Fibroblast of upper back skin (primary cell): ENCODE data around the gene SPAG9.
A peak's percentile ranks its signal among the peaks of the same experiment; 100 is the strongest.

Experiments
- DNase-seq: peaks from one replicate; pipeline ENCODE4 v3.0.0-alpha.2; 2013

The SPAG9 gene

DNA sequence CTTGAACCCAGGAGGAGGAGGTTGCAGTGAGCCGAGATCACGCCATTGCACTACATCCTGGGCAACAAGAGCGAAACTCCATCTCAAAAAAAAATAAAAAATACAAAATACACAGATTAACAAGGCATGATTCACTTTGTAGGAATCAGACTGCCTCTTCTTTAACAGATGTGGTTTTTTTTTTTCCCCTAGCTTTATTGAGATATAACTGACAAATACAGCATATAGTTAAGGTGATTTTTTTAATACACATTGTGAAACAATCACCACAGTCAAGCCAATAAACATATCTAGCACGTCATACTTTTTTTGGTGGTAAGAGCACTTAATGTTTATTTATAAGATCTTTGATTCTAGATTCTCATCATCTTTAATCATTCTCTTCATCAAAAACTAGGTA, 87.8 kb downstream of the SPAG9 start:
- peak; percentile 23 for DNase-seq

DNA sequence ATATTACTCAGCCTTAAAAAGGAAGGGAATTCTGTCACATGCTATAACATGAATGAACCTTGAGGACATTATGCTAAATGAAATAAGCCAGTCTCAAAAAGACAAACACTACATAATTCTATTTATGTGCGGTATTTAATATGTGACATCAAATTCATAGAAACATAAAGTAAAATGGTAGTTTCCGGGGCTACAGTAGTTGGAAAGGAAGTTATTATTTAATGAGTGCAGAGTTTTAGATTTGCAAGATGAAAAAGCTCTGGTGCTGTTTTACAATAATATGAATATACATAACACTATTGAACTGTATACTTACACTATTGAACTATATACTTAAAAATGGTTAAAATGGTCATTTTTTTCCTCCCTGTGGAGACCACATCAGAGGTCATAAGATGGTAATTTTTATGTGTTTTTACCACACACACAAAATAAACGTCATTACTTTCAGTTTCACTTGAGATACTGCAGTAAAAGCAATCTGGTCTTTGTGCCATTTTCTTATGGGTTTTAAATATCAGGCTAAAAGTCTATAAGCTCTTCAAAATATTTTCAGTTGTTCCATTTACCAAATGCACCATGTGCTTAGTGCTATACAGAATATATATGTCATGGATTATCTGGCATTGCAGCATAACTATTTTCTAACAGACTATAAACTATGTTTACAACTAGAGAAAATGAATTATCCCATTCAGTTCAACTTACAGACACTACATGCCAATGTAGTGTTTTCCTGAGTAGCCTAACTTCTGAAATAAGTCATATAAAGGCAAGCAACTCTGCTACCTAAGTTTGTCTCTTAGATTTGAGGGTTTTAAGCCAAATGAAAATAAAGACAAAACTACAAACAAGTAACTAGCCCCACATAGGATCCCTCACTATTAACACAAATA, 90.9 kb downstream of the SPAG9 start:
- no peak for DNase-seq

DNA sequence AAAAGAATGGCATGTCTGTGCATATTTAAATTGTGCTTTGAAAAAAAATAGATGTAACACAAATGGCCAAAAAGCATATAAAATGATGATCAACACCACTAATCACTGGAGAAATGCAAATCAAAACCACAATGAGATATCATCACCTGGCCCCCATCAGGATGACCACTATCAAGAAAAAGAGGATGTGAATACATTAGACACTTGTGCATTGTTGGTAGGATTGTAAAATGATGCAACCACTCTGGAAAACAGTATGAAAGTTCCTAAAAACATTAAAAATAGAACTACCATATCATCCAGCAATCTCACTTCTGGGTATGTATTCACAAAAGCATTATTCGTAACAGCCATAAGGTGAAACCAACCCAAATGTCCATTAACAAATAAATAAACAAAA, 91.5 kb downstream of the SPAG9 start:
- DNase-seq: no peak

DNA sequence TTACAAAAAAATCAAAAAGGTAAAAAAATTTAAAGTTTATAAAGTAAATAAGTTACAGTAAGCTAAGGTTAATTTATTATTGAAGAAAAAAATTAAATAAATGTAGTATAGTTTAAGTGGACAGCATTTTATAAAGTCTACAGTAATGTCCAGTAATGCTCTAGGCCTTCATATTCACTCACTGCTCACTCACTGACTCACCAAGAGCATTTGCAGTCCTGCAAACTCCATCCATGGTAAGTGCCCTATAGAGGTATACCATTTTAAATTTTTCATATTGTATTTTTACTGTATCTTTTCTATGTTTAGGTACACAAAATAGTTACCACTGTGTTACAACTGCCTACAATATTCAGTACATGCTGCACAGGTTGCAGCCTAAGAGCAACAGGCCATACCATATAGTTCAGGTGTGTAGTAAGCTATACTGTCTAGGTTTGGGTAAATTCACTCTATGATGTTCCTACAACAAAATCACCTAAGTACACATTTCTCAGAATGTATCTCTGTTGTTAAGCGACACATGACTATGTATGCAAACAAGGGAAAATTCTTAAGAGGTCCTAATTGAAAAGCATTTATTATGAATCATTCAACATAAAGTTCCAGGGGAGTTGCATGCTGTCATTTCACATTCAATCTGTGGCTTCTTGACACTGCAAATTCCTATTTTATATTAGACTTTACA, 92.3 kb downstream of the SPAG9 start:
- no peak for DNase-seq

DNA sequence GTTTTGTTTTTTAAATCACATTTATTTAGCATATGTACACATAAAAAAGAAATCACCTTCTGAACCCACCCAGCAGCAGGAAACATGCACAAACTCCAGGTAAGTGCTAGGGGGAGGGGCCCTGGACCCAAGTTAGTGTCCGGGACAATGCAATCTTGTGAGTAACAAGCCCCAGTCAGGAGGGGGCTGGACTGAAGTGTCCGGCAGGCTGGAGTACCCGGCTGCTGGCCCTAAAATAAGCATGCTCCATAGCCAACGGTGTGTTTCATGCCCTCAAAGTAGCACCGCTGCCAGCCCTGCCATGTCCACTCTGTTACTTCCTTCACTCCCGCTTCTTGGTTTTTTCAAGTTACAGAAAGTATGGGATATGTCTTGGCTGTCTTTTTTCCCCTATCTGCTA, 102.1 kb downstream of the SPAG9 start:
- no peak for DNase-seq

DNA sequence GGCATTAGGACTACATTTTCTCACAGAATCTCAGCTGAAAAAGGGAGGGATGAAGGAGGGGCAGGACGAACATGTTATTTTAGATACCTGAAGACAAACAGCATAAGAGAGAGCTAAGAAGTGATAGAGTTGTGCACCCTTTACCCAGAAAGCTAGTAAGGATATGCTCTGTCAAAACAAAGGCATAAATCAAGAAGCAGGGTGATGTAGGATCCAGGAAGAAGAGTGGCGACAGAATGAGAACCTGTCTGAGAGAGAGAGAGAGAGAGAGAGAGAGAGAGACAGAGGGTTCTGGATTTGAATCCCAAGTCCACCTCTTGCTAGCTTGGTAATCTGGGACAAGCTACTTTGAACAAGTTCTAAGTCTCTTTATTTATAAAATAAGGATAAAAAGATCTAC, 103.4 kb downstream of the SPAG9 start:
- no peak for DNase-seq

DNA sequence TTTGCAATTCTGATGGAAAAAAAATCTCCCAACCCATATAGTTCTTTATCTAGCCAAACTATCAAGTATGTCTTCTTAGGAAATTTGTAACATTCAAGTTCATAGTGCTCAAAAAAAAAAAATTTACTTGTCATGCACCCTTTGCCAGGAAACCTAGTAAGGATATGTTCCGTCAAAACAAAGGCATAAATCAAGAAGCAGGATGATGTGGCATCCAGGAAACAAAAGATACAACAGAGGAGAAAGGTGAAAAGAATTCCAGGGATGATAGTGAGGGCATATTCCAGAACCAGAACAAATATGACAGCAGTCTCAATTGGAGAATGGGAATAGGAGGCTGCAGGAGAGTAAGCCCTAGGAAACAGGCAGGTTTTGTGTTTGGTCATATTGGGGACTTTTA, 104.6 kb downstream of the SPAG9 start:
- DNase-seq: no peak

DNA sequence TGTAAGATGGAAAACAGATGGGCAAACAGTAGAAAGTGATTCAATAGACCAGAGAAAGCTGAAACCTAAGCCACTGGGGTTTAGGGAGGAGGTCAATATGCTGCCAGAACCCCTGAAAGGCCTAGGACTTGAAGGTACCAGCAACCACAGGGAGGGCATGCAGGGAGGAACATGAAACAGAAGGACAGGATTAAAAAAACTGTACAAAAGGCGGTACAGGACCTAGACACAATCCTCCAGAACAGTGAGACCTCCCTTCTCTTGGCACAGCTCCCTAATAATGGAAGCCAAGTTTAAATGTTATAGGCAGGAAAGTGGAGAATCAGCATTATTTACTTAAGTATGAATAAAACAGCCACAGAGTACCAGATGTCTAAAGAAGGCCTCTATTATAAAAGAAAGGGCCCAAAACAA, 105.5 kb downstream of the SPAG9 start:
- peak; percentile 52 for DNase-seq

DNA sequence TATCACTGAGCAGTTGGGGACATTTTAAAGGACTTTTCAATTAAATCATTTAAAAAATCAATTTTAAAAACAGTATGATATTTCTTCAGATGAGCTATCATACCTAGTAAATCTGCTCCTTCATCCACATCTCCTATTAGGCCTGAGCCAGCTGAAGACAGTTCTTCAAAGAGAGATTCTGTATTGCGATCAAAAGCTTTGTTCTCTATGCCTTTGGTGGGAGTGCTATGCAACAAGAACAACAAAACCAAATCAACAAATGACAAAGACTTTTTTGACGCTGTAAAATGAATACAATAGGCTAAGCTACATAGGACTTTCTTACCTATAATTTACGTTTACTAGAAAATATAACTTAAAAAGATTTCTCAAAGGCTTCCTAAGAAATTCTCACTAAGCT, 106.5 kb downstream of the SPAG9 start:
- DNase-seq: no peak

DNA sequence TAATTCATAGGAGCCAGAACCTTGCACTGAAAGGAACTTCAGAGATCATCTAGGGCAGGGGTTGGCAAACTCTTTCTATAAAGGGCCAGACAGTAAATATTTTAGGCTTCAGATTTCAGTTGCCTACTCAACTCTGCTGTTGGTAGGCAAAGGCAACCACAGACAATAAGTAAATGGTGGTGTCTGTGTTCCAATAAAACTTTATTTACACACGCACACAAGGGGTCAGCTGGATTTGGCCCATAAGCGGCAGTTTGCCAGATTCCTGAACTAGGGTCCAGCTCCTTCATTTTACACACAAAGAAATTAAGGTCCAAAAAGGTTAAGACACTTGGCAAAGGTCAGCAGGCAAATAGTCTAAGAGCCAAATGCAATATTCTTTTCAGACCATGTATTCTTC, 107.3 kb downstream of the SPAG9 start:
- DNase-seq: no peak

DNA sequence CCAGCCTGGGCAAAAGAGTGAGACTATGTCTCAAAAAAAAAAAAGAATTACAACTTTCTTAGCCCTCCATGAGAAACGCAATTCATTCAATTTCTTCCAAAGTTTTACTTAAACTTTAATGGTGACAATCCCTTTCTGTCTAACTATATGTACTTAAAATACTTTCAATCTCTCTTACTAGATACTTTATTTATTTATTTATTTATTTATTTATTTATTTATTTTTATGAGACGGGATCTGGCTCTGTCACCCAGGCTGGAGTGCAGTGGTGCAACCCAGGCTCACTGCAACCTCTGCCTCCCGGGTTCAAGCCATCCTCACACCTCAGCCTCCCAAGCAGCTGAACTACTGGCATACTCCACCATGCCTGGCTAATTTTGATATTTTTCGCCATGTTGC, 108.1 kb downstream of the SPAG9 start:
- DNase-seq: no peak

DNA sequence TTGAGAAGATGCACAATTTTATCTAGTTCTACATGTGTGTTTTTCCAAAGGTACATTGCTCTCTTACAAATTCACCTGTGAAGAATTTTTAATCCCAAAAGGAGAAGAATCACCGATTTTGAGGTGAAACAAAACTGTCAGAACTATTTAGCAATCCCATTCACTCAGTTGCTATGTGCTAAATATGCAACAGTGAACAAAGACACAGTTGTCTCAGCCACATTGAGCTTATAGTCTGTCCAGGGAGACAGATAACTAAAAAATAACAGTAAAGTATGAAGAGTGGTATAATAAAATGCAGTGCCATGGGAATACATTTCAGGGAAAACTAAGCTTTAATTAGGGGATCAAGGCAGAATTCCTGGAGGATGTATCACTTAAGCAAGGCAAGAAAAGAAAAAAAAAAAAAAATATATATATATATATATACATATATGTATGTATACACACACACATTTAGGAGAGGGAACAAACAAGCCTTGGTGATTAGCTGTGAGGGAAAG, 110.4 kb downstream of the SPAG9 start:
- DNase-seq: peak; percentile 31

DNA sequence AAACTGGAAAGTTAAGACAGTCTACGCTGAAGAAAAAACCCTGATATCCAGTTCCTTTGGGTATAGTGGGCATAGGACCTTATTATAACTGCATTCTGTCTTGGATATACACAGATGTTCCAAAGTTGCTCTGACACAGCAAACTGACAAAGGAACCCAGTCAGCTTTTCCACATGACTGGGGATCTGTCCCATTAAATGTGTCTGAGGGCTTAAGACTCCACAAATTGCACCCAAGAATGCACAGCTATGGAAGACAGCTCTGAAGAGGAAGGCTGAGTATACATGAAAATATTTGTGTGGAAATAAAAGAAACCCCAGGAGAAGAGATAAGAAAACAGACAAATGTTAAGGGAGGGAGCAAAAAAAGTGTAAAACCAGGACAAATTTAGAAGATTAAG, 114.1 kb downstream of the SPAG9 start:
- peak; percentile 11 for DNase-seq

DNA sequence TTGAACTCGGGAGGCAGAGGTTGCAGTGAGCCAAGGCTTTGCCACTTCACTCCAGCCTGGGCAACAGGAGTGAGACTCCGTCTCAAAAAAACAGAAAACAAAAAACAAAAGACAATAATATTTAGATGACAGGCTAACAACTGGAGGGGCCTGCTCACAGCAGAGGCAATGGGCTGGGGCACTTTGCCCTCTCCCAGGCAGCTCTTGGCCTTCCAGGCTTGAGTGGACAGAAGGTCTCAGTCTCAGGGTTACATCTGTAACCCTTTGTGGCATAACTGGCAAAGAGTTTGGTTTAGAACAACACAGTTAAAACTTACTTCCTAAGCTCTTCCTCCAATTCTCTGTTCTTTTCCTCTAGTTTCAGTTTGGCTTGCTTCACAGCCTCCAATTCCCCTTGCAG, 114.9 kb downstream of the SPAG9 start:
- DNase-seq: no peak

DNA sequence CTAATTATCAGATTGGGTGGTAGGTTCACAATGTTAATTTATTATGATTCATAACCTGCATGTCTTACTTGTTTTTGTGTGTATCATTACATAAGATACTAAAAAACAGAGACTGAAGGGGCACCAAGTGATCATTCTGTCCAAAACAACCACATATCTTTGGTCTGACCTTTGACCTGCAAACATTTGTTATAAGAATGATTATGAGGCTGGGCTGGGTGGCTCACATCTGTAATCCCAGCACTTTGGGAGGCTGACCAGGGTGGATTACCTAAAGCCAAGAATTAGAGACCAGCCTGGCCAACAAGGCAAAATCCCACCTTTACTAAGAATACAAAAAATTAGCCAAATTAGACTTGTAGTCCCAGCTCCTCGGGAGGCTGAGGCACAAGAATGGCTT, 116.4 kb downstream of the SPAG9 start:
- no peak for DNase-seq

DNA sequence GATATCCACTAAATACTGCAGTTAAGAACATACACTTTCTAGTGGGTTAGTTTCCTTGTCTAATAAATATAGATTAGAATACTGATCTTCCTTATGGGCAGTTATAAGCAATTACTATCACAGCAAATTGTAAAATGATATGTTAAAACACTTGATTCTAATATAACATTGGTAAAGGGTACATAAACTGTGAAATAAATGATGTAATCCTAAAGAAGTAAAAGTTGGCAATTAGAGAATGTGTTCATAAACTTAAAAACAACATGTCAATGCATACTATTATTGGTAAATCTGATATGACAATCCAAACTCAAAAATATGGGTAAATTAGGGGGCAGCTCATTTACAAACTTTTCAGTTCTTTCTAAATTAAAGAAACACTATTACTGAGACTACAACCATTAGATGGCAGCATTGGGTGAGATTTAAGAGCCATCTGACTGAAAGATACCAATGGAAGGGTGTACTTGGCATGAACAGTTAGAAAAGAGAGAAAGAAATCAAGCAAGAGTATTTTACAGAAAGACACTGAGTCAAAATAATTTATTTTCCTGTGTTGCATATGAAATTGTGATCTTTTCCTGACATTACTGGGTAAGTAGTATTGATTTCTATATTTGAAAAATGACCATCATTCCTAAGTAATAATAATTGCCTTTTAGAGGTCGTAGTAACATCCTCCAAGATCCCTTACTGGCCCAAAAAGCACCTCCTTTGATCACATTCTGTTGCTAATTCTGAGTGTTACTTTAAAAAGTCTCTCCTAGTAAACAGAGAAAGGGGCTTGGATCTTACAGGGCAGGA, 119.6 kb downstream of the SPAG9 start:
- peak; percentile 75 for DNase-seq

DNA sequence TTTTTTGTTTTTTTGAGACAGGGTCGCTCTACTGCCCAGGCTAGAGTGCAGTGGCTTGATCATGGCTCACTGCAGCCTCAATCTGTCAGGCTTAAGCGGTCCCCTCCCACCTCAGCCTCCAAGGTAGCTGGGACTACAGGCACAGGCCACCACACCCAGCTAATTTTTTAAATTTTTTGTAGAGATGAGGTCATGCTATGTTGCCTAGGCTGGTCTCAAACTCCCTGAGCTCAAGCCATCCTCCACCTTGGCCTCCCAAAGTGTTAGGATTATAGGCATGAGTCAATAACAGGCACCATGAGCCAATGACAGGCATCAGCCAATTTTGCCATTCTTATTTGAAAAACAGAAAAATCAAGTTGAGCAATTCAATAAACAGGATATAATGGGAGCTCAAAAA, 125.0 kb downstream of the SPAG9 start:
- DNase-seq: no peak

DNA sequence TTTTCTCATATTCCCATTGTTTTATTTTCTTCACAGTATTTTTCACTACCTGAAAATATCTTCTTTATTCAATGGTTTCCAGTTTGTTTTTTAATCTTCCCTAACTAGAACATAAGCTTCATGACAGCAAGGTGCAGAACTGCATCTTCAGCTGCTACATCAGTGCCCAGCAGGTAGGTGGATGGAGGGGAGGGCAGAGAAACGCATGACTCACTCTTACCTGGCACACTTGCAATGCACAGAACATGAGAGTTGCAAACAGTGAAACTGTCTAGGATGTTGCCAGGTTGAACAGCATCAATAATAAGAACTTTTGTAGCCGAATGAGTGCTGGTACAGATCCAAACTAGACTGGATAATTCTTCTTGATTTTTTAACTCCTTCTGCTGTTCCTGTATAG, 127.1 kb downstream of the SPAG9 start:
- DNase-seq: no peak

DNA sequence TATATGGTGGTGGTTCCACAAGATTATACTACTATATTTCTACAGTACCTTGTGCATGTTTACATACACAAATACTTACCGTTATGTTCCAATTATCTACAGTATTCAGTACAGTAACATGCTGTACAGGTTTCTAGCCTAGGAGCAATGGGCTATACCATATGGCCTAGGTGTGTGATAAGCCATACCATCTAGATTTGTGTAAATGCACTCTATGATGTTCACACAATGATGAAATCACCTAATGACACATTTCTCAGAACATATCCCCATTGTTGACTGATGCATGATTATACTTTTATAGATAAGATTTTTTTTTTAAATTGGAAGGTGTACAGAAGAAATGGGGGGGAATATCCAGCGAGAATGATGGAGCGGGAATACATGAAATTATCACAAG, 131.5 kb downstream of the SPAG9 start:
- no peak for DNase-seq

DNA sequence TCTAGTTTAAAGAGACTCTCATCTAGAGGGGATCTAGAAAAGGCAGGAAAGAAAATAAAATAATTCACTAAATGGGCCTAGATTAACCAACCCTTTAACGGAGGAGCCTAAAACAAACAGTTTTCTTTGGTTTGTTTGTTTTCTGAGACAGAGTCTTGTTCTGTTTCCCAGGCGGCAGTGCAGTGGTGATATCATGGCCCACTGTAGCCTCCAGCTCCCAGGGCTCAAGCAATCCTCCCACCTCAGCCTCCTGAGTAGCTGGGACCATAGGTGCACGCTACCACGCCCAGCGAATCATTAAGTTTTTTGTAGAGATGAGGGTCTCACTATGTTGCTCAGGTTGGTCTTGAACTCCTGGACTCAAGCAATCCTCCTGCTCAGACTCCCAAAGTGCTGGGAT, 132.2 kb downstream of the SPAG9 start:
- DNase-seq: no peak

DNA sequence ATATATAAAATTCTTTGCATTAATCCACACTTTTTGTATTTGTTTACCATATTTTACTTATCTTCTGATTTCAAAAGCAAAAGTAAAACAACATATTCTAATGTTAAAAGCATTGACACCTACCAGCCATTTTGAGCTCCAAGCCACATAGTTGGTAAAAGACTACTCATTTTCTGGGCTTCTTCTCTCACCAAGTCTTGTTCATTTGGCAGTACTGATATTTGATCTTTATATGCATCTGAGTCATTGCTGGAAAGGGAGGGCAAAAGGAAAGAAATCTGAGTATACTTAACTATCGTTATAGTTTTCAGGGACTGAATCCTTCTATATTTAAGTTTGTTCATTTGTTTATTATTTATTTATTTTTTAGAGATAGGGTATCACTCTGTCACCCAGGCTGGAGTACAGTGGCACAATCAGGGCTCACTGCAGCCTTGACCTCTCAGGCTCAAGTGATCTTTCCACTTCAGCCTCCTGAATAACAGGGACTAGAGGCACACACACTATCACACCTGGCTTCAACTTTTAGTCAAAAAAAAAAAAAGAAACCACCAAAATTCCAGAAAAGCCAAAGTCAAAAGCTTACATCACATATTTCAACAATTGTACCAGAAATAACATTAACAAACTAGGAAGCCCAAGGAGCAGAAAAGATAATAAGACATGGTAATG, 133.5 kb downstream of the SPAG9 start:
- peak; percentile 42 for DNase-seq

DNA sequence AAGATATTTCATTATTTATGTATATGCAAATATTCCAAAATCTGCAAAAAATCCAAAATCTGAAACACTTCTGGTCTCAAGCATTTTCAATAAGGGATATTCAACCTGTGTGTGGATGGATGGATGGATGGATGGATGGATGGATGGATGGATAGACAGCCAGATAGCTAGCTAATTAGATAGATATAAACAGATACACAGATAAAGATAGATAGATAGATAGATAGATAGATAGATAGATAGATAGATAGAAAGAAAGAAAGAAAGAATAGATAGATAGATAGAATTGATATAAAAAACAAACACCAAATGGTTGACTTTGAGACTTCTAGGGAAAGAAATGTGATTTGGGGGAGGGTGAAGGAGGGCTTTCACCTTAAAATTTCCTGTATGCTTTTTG, 139.4 kb downstream of the SPAG9 start:
- no peak for DNase-seq

DNA sequence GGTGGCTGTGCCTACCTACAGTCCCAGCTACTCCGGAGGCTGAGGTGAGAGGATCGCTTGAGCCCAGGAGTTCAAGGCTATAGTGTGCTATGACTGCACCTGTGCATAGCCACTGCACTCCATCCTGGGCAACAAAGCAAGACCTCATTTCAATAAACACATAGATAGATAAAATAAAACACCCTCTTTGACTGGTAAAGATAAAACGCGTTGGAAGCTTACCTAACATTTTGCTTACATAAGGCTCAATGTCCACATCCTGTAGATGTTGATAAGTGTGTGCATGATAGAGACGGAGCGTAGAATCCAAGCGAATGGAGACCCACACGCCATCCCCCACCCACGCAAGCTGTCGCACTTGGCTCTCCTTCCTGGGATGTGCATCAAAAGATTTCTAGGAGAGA, 141.1 kb downstream of the SPAG9 start:
- no peak for DNase-seq
